Keratinocyte (primary cell): ENCODE results near the gene SPRED2. TPM values are rescaled to one million over a fixed set of nuclear protein-coding genes. Genes with fewer than 3 reads are reported as not detected.

ENCODE experiments used
- DNase-seq: peaks from one replicate; pipeline ENCODE4 v3.0.0-alpha.2; 2011; ENCODE audit warnings: low read depth, missing footprints, low spot score
- FAIRE-seq: peaks from 2 replicates; lab custom pipeline; 2011; peaks lifted over from hg19 to GRCh38; lab: Jason Lieb, UNC
- H2AFZ ChIP-seq: 2 replicates; pipeline ENCODE4 v1.6.0; 2012; ENCODE audit warnings: low read length, control low read depth, inconsistent platforms; ENCODE audit not compliant: control insufficient read depth
- H3K27ac ChIP-seq: 2 replicates; pipeline ENCODE4 v1.5.1; 2011; ENCODE audit warnings: low read length; ENCODE audit not compliant: control insufficient read depth, insufficient read depth
- H3K27me3 ChIP-seq: 3 replicates; pipeline ENCODE4 v1.6.0; 2011; ENCODE audit warnings: low read length; ENCODE audit not compliant: control insufficient read depth, insufficient read depth; ENCODE audit errors: extremely low read depth
- H3K36me3 ChIP-seq, 2 experiments: 2 replicates in 1 of 2; 3 replicates in 1 of 2; pipeline ENCODE4 v1.5.1; 2011; ENCODE audit warnings: low read length in 2 of 2, mild to moderate bottlenecking in 1 of 2; ENCODE audit not compliant: control insufficient read depth in 2 of 2, insufficient read depth in 2 of 2; ENCODE audit errors: extremely low read depth in 1 of 2
- H3K4me1 ChIP-seq: 3 replicates; pipeline ENCODE4 v1.5.1; 2011; ENCODE audit warnings: low read length; ENCODE audit not compliant: control insufficient read depth, insufficient read depth; ENCODE audit errors: extremely low read depth
- H3K4me2 ChIP-seq: 3 replicates; pipeline ENCODE4 v1.6.0; 2011; ENCODE audit warnings: low read depth, low read length; ENCODE audit not compliant: control insufficient read depth, insufficient read depth; ENCODE audit errors: extremely low read depth
- H3K4me3 ChIP-seq, 3 experiments: fragments of 200-600 bp in 1 of 3; sonication (generic) in 1 of 3; 2 replicates in 2 of 3; 3 replicates in 1 of 3; pipeline ENCODE4 v1.5.1; 2011 to 2016; ENCODE audit warnings: low read length in 3 of 3, mild to moderate bottlenecking in 3 of 3, control low read depth in 2 of 3, inconsistent platforms in 1 of 3, low read depth in 1 of 3, mixed read lengths in 1 of 3, mixed run types in 1 of 3, moderate library complexity in 1 of 3; ENCODE audit not compliant: control insufficient read depth in 2 of 3, insufficient read depth in 2 of 3; ENCODE audit errors: extremely low read depth in 1 of 3
- H3K79me2 ChIP-seq: 2 replicates; pipeline ENCODE4 v1.6.0; 2012; ENCODE audit warnings: low read length; ENCODE audit not compliant: control insufficient read depth, insufficient read depth
- H3K9ac ChIP-seq: 3 replicates; pipeline ENCODE4 v1.6.0; 2011; ENCODE audit warnings: low read length; ENCODE audit not compliant: control insufficient read depth, insufficient read depth; ENCODE audit errors: extremely low read depth
- H3K9me1 ChIP-seq: 3 replicates; pipeline ENCODE4 v1.6.0; 2011; ENCODE audit warnings: low read length; ENCODE audit not compliant: control insufficient read depth, insufficient read depth; ENCODE audit errors: extremely low read depth
- H3K9me3 ChIP-seq: 2 replicates; pipeline ENCODE4 v1.5.1; 2012; ENCODE audit warnings: low read depth, low read length; ENCODE audit not compliant: control insufficient read depth
- H4K20me1 ChIP-seq: 3 replicates; pipeline ENCODE4 v1.6.0; 2011; ENCODE audit warnings: low read length; ENCODE audit not compliant: control insufficient read depth, insufficient read depth; ENCODE audit errors: extremely low read depth
- EZH2 ChIP-seq: IDR thresholded peaks from one replicate; pipeline ENCODE4 v1.6.1; 2012; ENCODE audit warnings: inconsistent platforms, mild to moderate bottlenecking, low read length, moderate library complexity
- dilution Hi-C: fragments of 300-500 bp; cut with MboI; formaldehyde crosslinking; loops from one replicate; pipeline ENCODE4 v1.7.0; 2020; ENCODE audit warnings: low sequenced_read_pairs; ENCODE audit not compliant: extremely low pct_ligation_motif_present
- polyA plus RNA-seq, 5 experiments: library from polyadenylated mRNA; depleted of rRNA in 3 of 5; stranded (reverse) in 3 of 5; stranded (forward) in 1 of 5; unstranded in 1 of 5; fragments of >200 nt; gene quantifications; 1 replicate in 1 of 5; 2 replicates in 3 of 5; 3 replicates in 1 of 5; pipeline versions ENCODE4 v1.2.1 to v1.2.3, GENCODE V29; 2011 to 2012; ENCODE audit warnings: missing spikeins in 2 of 5, low read depth in 1 of 5, low replicate concordance in 1 of 5
- TF ChIP-seq, protein P1 (sequence below), 3 experiments: IDR thresholded peaks in 1 of 3; conservative IDR thresholded peaks in 1 of 3; optimal IDR thresholded peaks in 1 of 3; 2 replicates in 2 of 3; 3 replicates in 1 of 3; pipeline versions ENCODE3 to v1.5.1; 2011; ENCODE audit warnings: low read length in 3 of 3, mild to moderate bottlenecking in 3 of 3, moderate library complexity in 2 of 3, control low read depth in 1 of 3, inconsistent platforms in 1 of 3; ENCODE audit not compliant: insufficient read depth in 2 of 3; ENCODE audit errors: extremely low read depth in 1 of 3

The SPRED2 gene
- polyA plus RNA-seq, 1 donor (not counting 4 experiments of a cell fraction or from before 2014, with no cell fraction given) = 26.8 TPM

DNA sequence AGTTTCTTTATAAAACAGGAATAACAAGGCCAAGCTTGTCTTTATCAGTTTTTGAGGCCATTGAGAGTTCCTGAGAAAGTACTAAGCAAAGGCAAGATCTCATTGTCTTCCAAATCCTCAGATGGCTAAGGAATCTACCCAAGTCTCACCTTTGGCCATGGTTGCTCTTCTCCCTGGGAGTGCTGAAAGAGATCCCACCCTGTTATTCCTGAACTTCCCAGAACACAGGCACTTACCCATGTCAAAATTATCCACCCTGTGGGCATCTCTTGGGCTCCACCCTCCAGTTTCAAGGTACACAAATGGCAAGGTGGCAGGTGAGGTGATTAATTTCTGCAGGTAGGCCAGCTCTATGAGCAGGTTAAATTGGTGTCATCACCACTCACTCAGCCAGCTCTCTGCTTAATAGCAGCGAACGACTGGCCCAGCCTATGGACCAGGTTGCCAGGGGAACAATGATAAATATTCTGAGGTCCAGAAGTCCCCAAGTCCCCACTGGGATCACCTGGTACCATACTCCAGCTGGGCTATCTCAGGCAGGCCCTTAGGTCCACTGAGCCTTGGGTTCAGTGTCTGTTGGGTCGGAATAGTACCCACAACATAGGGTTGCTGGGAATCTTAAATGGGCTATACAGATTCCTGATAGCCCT lies 2.3 kb upstream of the SPRED2 start:
- Histone ChIP-seq H3K27ac (no peak overlapping the region), H3K4me3 (no peak overlapping the region), H4K20me1 (peaks cover 7% of the 10 kb centered on the region), H3K36me3 (peaks cover 0 to 5% of the 10 kb centered on the region in 2 experiments), H3K27me3 (no peaks in the 10 kb centered on the region), H3K9me1 (no peaks in the 10 kb centered on the region), H2AFZ (no peak overlapping the region), H3K4me2 (no peak overlapping the region), H3K4me1 (peaks cover 15% of the 10 kb centered on the region), H3K9me3 (peaks cover under 1% of the 10 kb centered on the region), H3K79me2 (peaks cover 34% of the 10 kb centered on the region), H3K9ac (no peak overlapping the region)
- no peak for TF ChIP-seq EZH2
- dilution Hi-C loops = no loop called here
- DNase-seq (no peak), FAIRE-seq (no peak)

DNA sequence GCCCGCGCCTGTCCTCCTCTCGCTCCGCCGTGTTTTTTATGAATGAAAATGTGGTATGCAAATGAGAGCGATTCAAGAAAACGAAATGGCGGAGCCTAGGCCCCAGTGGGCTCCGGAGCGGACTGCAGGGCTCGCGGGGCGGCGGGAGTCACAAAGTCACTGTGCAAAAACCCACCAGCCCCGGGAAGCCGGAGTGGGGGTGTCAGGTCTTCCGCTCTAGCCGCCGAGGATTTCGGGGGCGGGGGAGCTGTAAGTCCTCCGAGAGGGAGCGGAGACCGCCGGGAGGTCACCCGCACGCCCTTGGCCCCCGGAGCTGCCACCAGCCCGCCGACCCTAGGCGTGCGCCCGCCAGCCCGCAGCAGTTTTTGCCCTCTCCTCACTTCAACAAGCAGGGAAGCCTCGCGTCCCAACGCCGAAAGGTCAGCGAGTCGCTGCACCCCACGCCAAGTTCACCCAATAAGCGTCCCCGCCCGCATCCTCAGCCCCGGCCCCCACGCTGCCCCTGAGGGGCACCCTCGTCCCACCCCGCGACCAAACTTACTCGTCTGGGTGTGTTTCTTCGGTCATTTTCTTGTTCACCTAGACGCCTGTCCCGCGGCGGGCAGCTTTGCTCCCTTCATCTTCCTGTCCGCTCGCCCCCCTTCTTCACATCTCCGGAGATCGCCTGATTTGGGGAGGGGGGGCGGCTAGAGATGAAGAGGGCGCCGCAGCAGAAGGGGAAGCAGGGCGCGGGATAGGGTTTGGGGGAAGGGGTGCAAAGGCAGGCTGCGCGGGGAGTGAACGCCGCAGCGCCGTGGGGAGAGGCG lies 775 bp downstream of the SPRED2 start:
- H3K4me2 ChIP-seq = peak overlapping the region; percentile 37
- peaks cover 14% of the 10 kb centered on the region for H3K4me1 ChIP-seq
- H3K79me2 ChIP-seq = peaks cover 64% of the 10 kb centered on the region
- no peaks in the 10 kb centered on the region for H3K9me3 ChIP-seq
- DNase-seq (no peak), FAIRE-seq (no peak)
- dilution Hi-C loops = no loop called here
- peak overlapping the region; percentile 89 for H3K9ac ChIP-seq
- TF ChIP-seq, protein P1, sequence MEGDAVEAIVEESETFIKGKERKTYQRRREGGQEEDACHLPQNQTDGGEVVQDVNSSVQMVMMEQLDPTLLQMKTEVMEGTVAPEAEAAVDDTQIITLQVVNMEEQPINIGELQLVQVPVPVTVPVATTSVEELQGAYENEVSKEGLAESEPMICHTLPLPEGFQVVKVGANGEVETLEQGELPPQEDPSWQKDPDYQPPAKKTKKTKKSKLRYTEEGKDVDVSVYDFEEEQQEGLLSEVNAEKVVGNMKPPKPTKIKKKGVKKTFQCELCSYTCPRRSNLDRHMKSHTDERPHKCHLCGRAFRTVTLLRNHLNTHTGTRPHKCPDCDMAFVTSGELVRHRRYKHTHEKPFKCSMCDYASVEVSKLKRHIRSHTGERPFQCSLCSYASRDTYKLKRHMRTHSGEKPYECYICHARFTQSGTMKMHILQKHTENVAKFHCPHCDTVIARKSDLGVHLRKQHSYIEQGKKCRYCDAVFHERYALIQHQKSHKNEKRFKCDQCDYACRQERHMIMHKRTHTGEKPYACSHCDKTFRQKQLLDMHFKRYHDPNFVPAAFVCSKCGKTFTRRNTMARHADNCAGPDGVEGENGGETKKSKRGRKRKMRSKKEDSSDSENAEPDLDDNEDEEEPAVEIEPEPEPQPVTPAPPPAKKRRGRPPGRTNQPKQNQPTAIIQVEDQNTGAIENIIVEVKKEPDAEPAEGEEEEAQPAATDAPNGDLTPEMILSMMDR (optimal IDR thresholded peaks at IDR 0.05 in 1 of 3, IDR thresholded peaks at IDR 0.05 in 1 of 3, conservative IDR thresholded peaks at IDR 0.05 in 1 of 3; ENCODE audit: extremely low read depth in 1 of 3, insufficient read depth in 2 of 3, low read length in 3 of 3) = no peak
- no peak for TF ChIP-seq EZH2
- no peak overlapping the region for H2AFZ ChIP-seq
- no peaks in the 10 kb centered on the region for H3K27me3 ChIP-seq
- peaks cover 15% of the 10 kb centered on the region for H4K20me1 ChIP-seq
- peaks cover 3% of the 10 kb centered on the region for H3K9me1 ChIP-seq
- peak overlapping the region; percentile 80 to 97 (median 89) for H3K4me3 ChIP-seq
- peaks cover 0 to 10% of the 10 kb centered on the region in 2 experiments for H3K36me3 ChIP-seq
- H3K27ac ChIP-seq = peak overlapping the region; percentile 78
